ENCODE data around the gene P2RX7.
"Not testable (repeated sequence)": the region's sequence is repeated elsewhere in the genome, so short reads cannot be mapped to it uniquely, and the experiment has no call there.

Gene P2RX7

DNA sequence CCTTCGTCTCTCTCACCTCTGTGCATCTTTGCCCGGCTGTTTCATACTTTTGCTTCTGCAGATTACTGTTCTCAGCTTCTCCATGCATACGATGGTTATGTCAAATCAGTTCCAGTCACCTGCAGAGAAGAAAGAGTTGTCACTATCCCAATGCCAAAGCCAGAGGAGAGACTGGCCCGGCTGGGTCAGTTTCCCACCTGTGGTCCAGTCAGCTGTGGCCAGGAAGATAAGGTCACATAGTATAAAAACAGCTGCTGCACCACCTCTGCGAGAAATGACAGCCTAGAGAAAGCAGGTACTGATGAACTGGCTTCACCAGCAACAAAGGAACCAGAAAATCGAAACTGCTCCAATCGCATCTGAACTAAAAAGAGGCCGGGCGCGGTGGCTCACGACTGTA is 70.8 kb downstream of the P2RX7 start:
- DNase-seq (ENCODE audit: low spot score), result no peak

DNA sequence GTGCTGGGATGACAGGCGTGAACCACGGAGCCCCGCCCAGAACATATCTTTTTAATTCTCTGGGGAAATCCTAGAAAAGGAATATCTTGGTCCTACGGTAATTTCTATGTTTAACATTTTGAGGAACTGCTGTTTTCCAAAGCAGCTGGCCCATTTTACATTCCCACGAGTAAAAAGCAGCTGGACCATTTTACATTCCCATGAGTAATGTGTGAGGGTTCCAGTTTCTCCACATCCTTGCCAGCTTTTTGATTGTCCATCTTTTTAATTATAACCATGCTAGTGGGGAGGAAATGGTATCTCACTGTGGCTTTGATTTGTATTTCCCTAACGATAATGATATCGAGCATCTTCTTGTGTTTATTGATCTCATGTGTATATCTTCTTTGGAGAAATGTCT is 72.8 kb downstream of the P2RX7 start:
- no peak for DNase-seq (ENCODE audit: low spot score)

DNA sequence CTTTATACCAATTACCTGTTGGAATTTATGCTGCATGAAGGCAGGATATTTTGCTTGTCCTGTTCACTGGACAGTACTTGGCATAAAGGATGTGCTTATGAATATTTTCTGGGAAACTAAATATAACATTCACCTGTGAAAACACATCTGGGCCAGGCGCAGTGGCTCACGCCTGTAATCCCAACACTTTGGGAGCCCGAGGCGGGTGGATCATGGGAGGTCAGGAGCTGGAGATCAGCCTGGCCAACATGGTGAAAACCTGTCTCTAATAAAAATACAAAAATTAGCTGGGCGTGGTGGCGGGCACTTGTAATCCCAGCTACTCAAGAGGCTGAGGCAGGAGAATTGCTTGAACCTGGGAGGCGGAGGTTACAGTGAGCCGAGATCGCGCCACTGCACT is 75.9 kb downstream of the P2RX7 start:
- DNase-seq (ENCODE audit: low spot score), result not testable (repeated sequence)

DNA sequence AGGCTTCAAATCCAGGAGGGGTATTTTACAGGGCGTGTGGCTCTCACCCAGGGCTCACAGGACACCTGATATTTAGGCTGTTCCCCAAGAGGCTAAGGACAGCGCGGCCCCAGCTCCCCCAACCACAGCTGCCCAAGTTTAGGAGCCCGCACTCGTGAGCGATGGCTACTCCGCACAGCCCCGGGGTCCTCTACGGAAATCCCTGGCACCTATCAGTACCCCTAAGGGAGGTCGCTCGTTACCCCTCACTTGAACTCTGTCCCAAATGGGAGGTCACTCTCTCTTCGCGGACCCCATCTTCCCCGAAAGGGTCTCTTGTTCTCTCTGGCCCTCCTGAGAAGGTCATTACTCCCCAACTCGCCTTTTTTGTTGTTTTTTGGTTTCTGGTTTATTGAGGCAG is 76.5 kb downstream of the P2RX7 start:
- DNase-seq (ENCODE audit: low spot score), result no peak

DNA sequence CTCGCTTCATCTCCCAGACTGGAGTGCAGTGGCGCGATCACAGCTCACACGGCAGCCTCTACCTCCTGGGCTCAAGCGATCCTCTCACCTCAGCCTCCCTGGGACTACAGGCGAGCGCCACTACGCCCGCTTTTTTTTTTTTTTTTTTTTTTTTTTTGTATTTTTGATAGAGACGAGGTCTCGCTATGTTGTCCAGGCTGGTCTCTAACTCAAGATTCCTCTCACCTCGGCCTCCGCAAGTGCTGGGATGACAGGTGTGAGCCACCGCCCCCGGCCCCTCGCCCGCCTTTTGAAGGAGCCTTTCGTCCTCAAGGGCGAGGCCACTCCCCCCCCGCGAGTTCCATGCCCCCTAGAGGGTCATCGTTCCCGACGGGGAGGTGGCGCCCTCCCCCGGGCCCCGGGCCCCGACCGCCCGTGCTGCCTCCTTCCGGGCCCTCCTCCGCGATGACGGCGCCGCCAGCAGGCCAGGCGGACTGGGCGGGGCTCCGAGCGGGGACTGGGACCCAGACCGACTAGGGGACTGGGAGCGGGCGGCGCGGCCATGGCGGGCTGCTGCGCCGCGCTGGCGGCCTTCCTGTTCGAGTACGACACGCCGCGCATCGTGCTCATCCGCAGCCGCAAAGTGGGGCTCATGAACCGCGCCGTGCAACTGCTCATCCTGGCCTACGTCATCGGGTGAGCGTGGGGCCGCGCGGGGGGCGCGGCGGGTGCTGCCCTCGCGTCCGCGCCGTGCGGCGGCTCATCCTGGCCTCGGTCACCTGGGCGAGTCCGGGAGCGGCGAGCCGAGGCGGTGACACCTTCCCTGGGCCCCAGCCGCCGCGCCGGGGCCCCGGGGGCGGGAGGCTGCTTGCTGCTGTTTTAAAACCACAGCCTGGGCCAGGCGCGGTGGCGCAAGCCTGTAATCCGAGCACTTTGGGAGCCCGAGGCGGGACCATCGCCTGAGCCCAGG is 77.2 kb downstream of the P2RX7 start, which contains the start of gene P2RX4:
Gene P2RX4, plus strand, starts transcription at position 506 of the 949 bp plus-strand sequence. Its CDS starts 36 bp downstream, at position 542.
- peak; percentile 65 for DNase-seq (ENCODE audit: low spot score)

DNA sequence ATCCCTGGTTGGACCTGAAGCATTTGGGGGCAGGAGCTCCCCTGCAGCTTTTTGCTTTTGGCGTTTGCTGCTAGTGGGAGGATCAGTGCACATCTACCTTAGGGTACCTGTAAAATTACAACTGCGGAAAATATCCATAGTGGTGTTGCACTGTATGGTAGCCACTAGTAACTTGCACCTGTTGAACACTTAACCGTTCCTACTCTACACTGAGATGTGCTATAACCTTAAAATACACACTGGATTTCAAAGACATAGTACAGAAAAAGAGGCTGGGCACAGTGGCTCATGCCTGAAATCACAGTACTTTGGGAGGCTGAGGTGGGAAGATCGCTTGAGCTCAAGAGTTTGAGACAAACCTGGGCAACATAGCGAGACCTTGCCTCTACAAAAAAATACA is 80.2 kb downstream of the P2RX7 start:
- no peak for DNase-seq (ENCODE audit: low spot score)

DNA sequence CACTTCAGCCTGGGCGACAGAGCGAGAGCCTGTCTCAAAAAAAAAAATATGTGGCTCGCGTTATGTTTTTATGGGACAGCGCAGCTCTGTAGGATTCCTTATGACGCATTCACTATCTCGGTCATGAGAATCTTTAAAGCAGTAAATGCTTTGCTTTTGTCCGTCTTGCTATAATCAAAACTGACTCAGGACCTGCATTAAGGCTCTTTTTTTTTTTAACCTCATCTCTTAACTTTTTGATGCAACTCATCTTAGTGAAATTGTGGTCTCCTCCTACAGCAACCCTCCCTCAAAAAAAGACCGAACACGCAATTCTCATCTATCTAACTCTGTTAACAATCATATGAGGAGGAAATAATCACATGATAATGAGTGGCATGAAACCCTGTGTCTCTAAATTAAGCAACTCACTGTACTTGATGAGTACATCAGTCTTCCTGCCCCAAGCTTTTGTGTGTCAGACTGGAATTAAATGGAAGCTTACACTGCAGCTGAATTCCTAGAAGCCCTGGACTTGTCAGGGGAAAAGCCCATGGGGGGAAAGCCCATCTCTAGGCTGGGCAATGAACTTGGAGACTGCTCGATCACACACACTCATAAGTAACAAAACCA is 81.6 kb downstream of the P2RX7 start:
- no peak for DNase-seq (ENCODE audit: low spot score)

DNA sequence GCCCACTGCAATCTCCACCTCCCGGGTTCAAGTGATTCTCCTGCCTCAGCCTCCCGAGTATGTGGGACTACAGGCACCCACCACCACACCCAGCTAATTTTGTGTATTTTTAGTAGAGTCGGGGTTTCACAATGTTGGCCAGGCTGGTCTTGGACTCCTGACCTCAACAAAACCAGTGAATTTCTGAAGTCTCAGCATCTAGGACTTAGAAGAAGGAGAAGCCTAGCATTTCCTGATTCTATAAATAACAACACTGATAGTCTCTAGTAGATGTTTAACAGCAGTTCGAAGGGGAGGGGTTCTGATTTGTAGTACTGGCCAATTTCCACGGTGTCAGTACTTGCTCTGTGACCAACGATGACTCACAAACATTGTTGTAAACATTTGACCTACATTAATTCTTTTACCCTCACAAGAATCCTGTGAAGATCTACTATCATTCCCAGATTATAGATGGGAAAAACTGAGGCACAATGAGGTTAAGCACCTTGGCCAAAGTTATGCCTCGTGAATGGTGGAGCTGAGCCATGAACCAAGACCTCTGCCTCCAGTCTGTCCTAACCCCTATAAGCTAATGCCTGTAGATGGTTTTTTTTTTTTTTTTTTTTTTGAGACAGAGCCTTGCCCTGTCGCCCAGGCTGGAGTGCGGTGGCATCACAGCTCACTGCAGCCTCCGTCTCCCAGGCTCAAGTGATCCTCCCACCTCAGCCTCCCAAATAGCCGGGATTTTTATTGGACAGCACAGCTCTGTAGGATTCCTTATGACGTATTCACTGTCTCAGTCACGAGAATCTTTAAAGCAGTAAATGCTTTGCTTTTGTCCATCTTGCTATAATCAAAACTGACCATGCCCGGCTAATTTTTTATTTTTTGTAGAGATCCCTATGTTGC is 82.4 kb downstream of the P2RX7 start:
- no peak for DNase-seq (ENCODE audit: low spot score)

DNA sequence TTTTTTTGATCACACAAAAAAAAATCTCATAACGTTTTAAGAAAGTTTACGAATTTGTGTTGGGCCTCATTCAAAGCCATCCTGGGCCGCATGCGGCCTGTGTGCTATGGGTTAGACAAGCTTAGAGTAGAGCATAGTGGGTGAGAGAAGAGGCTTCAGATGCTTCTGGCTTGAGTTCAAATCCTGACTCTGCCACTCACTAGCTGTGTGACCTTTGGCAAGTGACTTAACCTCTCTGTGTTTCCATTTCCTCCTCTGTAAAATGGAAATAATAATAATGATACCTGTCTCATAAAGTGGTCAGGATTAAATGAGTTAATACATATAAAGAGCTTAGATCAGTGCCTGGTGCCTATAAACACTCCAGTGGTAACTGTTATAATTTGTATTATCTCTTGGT is 83.4 kb downstream of the P2RX7 start:
- DNase-seq (ENCODE audit: low spot score), result no peak

DNA sequence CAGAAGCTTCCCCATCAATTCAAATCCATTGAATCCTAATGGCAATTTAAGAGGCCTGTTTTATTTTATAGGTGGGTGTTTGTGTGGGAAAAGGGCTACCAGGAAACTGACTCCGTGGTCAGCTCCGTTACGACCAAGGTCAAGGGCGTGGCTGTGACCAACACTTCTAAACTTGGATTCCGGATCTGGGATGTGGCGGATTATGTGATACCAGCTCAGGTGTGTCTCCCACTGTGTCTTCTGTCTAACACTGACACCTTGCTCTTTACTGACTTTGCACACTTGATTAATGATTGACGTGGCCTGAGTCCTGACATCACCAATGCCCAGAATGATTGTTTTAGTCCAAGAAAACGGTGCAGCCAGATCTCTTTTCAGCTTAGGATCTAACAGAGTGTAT is 84.4 kb downstream of the P2RX7 start:
- no peak for DNase-seq (ENCODE audit: low spot score)

DNA sequence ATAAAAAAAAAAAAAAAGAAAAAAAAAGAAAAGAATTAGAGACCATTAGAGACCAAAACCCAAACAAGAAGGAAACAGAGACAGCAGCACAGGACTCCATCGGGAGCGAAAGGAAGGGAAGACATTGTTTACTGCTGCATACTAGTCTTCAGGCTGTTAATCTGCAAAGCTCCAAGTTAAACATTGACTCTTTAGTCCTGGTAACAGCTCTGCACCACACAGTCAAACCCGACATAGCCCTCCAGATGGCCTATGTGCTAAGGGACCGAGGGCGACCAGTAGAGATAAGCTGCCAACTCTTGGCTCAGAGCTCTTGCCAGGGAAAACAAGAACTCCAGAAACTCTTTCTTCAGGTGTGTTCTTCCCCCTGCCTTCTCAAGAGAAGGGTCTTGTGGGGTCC is 85.1 kb downstream of the P2RX7 start:
- no peak for DNase-seq (ENCODE audit: low spot score)

DNA sequence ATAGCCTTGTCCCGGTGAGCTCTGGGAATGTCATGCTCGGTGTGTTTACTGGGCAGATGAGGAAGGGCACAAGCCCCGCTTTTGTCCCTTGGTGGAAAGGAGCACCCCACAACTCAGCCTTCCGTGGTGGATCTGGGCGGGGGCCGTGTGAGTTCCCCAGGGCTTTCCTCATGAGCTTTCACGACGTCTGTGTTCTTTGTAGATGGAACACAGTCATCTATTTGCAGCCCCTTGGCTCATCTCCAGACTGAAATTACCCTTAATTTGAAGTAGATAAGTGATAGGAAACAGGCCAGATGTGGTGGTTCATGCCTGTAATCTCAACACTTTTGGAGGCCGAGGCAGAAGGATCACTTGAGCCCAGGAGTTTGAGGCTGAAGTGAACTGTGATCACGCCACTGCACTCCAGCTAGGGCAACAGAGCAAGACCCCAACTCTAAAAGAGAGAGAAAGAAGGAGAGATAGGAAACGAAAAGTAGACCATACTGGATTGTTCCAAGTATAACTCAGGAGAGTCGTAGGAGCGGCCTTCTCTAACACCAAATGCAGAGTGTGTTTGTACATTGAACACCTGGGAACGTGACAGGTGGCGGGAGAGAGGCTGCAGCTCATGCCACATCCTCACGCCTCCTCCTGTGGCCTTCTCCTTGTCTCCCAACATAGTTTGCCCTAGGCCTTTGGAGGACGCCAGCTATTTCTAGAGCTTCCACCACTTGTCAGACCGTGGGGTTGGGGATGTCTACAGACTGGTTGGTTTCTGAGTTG is 86.1 kb downstream of the P2RX7 start:
- peak; percentile 72 for DNase-seq (ENCODE audit: low spot score)

DNA sequence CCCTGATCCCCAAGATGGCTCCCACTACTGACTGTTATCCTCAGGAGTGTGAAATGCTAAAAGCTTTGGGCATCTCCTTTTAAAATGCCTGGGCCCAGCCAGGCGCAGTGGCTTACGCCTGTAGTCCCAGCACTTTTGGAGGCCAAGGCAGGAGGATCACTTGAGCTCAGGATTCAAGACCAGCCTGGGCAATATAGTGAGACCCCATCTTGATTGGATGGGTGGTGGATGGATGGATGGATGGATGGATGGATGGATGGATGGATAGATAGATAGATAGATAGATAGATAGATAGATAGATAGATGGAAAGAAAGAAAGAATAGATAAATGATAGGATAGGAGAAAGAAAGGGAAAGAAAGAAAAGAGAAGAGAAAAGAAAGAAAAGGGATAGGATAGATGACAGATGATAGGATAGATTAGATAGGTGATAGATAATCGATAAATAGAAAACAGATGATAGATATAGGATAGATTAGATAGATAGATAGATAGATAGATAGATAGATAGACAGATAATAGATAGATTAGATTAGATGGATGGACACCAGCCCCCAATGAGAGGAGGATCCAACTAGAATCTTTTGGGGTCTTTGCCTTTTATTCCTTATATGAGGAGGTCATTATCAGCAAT is 86.8 kb downstream of the P2RX7 start:
- DNase-seq (ENCODE audit: low spot score), result no peak

DNA sequence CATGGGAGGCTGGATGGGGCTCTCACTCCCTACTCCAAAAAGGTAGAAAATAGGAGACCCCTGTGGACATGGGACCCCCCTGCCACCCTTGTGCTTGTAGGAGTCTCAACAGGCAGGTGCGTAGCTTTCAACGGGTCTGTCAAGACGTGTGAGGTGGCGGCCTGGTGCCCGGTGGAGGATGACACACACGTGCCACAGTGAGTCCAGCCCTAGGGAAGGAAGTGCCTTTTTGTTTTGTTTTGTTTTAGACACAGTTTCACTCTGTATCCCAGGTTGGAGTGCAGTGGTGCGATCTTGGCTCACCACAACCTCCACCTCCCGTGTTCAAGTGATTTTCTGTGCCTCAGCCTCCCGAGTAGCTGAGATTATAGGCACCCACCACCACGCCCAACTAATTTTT is 90.2 kb downstream of the P2RX7 start:
- DNase-seq (ENCODE audit: low spot score), result no peak

DNA sequence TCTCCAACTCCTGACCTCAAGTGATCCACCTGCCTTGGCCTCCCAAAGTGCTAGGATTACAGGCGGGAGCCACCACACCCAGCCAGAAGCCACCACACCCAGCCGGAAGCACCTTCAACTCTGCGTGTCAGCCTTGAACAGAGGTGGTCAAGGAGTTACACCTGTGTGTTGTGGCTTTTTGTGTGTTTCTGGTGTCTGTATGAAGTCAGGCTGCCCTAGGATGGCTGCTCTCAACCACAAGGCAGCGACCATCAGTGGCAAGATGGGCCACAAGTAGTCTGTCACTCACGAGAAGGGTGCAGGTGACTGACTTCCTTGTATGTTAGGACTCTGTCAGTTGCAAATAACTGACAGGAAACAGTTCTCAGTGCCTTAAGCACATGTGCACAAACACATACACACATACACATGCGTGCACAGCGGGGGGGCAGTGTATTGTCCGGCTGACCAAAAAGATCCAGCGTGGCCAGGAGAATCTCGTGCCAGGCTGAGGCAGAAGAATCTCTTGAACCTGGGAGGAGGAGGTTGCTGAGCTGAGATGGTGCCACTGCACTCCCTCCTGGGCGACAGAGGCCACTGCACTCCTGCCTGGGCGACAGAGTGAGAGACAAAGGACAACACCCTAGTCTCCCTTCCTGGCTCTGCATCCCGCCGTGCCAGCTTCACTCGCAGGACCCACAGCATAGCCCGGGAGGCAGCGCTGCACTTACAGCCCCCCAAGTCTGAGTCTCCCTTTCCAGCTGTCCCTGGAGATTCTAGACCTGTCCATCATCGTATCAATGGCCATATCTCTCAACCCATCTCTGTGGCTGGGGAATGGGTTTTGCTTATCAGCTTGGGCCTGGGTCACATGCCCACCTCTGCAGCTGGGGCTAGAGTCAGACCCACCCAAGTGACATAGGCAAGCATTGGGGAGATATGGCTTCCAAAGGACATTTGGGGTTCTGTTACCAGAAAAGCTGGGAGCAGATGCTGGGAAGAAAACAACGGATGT is 90.9 kb downstream of the P2RX7 start:
- peak; percentile 58 for DNase-seq (ENCODE audit: low spot score)

DNA sequence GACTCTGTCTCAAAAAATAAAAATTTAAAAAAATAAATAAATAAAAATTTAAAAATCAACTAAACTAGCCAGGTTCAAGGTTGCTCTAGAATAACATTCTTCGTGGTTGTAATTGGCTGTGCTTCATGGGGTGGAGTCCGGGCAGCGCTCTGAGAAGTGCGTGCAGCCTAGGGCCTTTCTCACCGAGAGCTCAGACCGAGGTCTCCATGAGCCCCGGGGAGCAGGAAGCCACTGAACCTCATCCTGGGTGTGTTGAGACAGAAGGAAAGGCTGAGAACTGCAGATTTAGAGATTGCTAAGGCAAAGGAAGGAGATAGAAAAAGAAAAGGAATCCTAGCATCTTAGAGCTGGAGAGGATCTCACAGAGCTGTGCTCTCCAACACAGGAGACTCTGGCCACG is 91.9 kb downstream of the P2RX7 start:
- DNase-seq (ENCODE audit: low spot score), result no peak

DNA sequence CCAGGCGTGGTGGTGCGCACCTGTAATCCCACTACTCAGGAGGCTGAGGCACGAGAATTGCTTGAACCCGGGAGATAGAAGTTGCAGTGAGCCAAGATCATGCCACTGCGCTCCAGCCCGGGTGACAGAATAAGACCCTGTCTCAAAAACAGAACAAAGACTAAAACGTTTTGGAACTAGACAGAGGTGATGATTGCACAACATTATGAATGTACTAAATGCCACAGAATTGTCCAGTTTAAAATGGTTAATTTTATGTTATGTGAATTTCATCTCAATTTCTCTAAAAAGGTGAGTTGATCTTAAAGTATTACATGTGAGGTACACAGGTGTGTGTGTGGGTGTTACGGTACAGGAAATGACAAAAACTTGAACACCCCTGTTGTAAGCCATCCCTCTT is 93.7 kb downstream of the P2RX7 start:
- no peak for DNase-seq (ENCODE audit: low spot score)

DNA sequence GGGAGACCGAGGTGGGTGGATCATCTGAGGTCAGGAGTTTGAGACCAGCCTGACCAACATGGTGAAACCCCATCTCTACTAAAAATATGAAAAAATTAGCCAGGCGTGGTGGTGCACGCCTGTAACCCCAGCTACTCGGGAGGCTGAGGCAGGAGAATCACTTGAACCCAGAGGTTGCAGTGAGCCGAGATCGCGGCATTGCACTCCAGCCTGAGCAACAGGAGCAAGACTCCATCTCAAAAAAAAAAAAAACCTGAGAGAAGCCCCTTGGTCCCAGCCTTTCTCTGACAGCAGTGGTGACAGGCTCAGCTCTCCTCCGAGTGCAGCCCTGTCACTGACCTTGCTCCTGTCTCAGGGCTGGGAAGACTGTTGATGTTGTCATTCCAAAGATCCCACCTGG is 94.2 kb downstream of the P2RX7 start:
- not testable (repeated sequence) for DNase-seq (ENCODE audit: low spot score)

DNA sequence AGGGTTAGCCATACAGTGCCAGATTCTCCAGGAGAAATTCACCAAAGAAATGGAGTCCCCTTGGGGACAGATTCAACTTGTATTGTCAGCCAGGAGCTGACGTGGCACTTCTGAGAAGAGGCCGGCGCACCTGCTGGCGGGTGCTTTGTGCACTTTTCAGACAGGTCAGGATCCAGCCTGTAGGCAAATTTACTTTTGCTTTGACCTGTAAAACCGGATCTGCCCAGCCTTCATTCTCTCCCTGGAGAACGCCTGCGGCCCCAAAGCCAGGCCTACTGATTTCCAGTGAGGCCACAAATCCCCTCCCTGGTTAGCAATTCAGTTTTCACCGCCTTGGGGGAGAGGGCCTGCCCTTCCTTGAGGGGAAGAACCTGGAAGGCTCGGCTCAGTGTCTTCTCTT is 94.6 kb downstream of the P2RX7 start:
- DNase-seq (ENCODE audit: low spot score), result no peak

Data from SK-N-DZ (cell line).